Type B pancreatic cell (in vitro differentiated cells): ENCODE data around the gene CHMP5. TPM values are rescaled to one million over a fixed set of nuclear protein-coding genes. Genes with fewer than 3 reads are reported as not detected.

Experiments
- DNase-seq: peaks from one replicate; pipeline ENCODE4 v3.0.0; 2021; ENCODE audit warnings: mixed read lengths; ENCODE audit not compliant: unreplicated experiment; ENCODE audit errors: extremely low spot score
- H3K27ac Mint-ChIP-seq: 2 replicates; pipeline ENCODE4 v1.8.0; 2021; ENCODE audit warnings: mild to moderate bottlenecking, mixed read lengths
- H3K27me3 Mint-ChIP-seq: 2 replicates; pipeline ENCODE4 v1.8.0; 2021; ENCODE audit warnings: mixed read lengths
- H3K36me3 Mint-ChIP-seq: 2 replicates; pipeline ENCODE4 v1.8.0; 2021; ENCODE audit warnings: mixed read lengths
- H3K4me1 Mint-ChIP-seq: one replicate; pipeline ENCODE4 v1.8.0; 2021; ENCODE audit warnings: mixed read lengths; ENCODE audit not compliant: unreplicated experiment
- H3K4me3 Mint-ChIP-seq: 2 replicates; pipeline ENCODE4 v1.8.0; 2021; ENCODE audit warnings: mild to moderate bottlenecking, mixed read lengths
- H3K9me3 Mint-ChIP-seq: 2 replicates; pipeline ENCODE4 v1.8.0; 2021; ENCODE audit warnings: mixed read lengths
- total RNA-seq: library from RNA; stranded (reverse); gene quantifications from 2 replicates; pipeline ENCODE4 v1.2.1, GENCODE V29; 2021; ENCODE audit warnings: low replicate concordance
- TF ChIP-seq, protein P1 (sequence below): fragments of 200-600 bp; sonication (generic); conservative IDR thresholded peaks from 2 replicates; pipeline ENCODE4 v1.5.0; 2021; ENCODE audit warnings: antibody characterized with exemption, mild to moderate bottlenecking

Gene CHMP5
- total RNA-seq, 1 donor from 2014 or later, result 51.4 TPM

DNA sequence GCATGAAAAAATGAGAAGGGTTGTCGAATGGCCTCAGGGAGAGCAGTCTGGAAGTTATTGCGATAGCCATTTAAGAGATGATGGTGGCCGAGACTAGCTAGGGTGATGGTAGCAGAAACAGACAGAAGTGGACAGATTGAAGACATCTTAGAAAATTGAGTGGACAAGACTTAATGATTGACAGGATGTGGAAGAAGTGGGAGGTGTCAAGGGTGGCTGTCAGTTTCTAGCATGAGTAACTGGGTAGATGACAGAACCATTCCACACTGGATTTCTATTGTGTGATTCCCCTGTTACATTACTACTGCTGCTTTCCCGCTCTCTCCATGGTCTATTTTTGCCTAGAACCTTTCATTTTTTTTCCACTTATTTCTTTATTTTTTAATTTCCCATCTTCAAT lies 12.6 kb downstream of the CHMP5 start:
- Mint-ChIP-seq H3K4me1 (no peaks in the 10 kb centered on the region), H3K4me3 (no peak overlapping the region), H3K27me3 (no peaks in the 10 kb centered on the region)

DNA sequence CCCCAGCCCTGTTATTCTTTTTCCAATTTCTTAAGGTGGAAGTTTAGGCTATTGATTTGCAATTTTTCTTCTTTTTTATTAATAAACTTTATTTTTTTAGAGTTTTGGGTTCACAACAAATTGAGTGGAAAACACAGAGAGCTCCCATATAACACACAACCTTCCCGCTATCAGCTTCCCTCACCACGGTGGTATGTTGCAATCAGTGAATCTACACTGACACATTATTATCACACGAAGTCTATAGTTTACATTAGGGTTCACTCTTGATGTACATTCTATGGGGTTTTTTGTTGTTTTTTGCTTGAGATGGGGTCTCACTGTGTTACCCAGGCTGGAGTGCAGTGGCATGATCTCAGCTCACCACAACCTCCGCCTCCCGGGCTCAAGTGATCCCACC lies 20.7 kb downstream of the CHMP5 start:
- TF ChIP-seq, protein P1, sequence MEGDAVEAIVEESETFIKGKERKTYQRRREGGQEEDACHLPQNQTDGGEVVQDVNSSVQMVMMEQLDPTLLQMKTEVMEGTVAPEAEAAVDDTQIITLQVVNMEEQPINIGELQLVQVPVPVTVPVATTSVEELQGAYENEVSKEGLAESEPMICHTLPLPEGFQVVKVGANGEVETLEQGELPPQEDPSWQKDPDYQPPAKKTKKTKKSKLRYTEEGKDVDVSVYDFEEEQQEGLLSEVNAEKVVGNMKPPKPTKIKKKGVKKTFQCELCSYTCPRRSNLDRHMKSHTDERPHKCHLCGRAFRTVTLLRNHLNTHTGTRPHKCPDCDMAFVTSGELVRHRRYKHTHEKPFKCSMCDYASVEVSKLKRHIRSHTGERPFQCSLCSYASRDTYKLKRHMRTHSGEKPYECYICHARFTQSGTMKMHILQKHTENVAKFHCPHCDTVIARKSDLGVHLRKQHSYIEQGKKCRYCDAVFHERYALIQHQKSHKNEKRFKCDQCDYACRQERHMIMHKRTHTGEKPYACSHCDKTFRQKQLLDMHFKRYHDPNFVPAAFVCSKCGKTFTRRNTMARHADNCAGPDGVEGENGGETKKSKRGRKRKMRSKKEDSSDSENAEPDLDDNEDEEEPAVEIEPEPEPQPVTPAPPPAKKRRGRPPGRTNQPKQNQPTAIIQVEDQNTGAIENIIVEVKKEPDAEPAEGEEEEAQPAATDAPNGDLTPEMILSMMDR, result no peak
- Mint-ChIP-seq H3K36me3 (peaks cover 4% of the 10 kb centered on the region), H3K27me3 (no peaks in the 10 kb centered on the region), H3K27ac (no peak overlapping the region), H3K9me3 (no peaks in the 10 kb centered on the region), H3K4me3 (no peak overlapping the region), H3K4me1 (peaks cover 5% of the 10 kb centered on the region)
- no peak for DNase-seq

More for the DNA sequence above, 12.6 kb downstream of the CHMP5 start:
- H3K36me3 Mint-ChIP-seq, result peaks cover 15% of the 10 kb centered on the region
- no peaks in the 10 kb centered on the region for H3K9me3 Mint-ChIP-seq
- TF ChIP-seq, protein P1, result no peak
- no peak overlapping the region for H3K27ac Mint-ChIP-seq
- no peak for DNase-seq

DNA sequence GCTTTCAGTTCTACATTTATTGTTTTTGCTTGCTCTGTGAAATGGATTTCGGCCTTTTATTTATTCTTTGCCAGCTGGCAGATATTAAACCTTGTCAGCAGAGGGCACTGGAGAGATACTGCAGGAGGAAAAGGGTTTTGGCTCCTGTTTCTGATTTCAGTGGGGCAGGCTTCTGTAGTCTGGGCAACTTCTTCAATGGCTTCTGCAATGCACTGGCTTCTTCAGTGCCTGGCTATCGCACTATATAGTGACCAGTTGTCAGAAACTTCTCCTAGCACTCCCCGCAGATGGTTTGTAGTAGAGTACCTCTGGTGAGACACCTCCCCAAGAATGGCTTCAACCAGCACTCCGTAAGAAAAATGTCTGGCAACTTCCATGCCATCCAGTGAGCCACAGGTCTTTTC lies 22.2 kb downstream of the CHMP5 start:
- Mint-ChIP-seq H3K27ac (peak overlapping the region; percentile 80), H3K27me3 (no peaks in the 10 kb centered on the region), H3K4me1 (peaks cover 14% of the 10 kb centered on the region), H3K4me3 (peak overlapping the region; percentile 50), H3K36me3 (peaks cover 7% of the 10 kb centered on the region), H3K9me3 (no peaks in the 10 kb centered on the region)
- TF ChIP-seq, protein P1, result peak; percentile 74
- no peak for DNase-seq

DNA sequence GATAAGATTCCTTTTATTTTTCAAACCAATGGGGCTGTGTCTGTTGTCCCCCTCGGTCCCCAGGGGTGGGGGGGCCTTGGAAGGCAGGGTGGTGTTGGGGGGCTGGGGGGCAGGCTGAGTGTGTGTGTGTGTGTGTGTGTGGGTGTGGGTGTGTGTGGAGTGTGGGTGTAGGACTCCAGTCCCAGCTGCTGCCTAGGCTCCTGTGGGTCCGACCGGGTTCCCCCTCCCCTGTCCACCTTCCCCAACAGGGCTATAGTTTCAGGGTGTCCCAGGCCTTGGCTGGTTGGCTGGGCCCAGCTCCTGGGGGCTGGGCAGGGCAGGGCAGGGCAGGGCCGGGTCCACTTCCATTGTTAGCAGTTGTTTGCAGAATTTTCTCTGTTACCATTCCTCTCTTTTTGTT lies 23.4 kb downstream of the CHMP5 start:
- Mint-ChIP-seq H3K27me3 (no peaks in the 10 kb centered on the region), H3K27ac (peak overlapping the region; percentile 80), H3K9me3 (no peaks in the 10 kb centered on the region), H3K4me1 (peaks cover 24% of the 10 kb centered on the region), H3K36me3 (peaks cover 13% of the 10 kb centered on the region), H3K4me3 (peak overlapping the region; percentile 18)
- TF ChIP-seq, protein P1, result no peak
- no peak for DNase-seq

DNA sequence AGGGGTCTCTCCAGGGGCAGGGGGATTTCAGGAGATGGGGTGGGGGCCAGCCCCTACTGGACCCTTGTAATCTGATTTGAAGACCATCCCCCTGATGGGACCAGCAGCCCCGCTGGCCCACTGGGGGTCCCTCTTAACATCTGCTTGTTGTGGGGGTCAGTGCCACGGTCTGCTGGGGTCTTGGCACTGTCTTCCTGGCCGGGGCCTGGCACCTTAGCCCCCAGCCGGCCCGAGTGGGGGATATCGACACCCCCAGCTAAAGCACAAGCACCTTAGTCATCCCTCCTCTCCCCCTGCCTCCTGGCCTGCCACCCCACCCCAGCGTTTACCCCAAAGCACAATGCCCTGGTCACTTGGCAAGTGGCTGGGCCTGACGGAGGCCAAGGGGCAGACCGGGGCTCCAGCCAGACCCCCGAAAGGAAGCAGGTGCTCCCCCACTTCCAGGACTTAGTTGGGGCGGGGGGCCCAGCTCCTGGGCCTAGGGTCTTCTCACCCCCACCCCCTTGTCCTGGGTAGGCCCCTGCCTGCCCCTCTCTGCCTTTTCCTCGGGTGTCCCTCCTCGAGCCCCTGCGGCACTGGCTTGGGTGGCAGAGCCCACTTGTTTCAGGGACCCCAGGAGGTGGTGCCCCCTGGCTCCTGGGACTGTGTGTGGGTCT lies 24.1 kb downstream of the CHMP5 start:
- Mint-ChIP-seq H3K27ac (peak overlapping the region; percentile 40), H3K4me1 (peaks cover 24% of the 10 kb centered on the region), H3K9me3 (no peaks in the 10 kb centered on the region), H3K4me3 (no peak overlapping the region), H3K27me3 (no peaks in the 10 kb centered on the region), H3K36me3 (peaks cover 17% of the 10 kb centered on the region)
- TF ChIP-seq, protein P1, result no peak
- no peak for DNase-seq
